Breast epithelium (tissue), 4 donors: ENCODE results near the gene RBP5. TPM values are rescaled to one million over a fixed set of nuclear protein-coding genes. Genes with fewer than 3 reads are reported as not detected.

Source experiments
- DNase-seq, 2 donors: peaks; one replicate each; pipeline ENCODE4 v3.0.0-alpha.2; 2019; ENCODE audit warnings: low spot score in 2 of 2
- H3K27ac ChIP-seq, 2 donors: fragments of 200-600 bp; sonication (generic) in 1 of 2; one replicate each; pipeline ENCODE4 v1.5.1; 2016 to 2019; ENCODE audit warnings: mild to moderate bottlenecking in 1 of 2
- H3K27me3 ChIP-seq, 2 donors: fragments of 200-600 bp; sonication (generic) in 1 of 2; one replicate each; pipeline versions ENCODE4 v1.5.1 to v1.6.0; 2017 to 2019; ENCODE audit warnings: control low read depth in 1 of 2, mild to moderate bottlenecking in 1 of 2
- H3K36me3 ChIP-seq: fragments of 200-600 bp; one replicate; pipeline ENCODE4 v1.5.1; 2019
- H3K4me1 ChIP-seq, 2 donors: fragments of 200-600 bp; sonication (generic); one replicate each; pipeline ENCODE4 v1.5.1; 2016 to 2019; ENCODE audit warnings: control low read depth in 1 of 2
- H3K4me3 ChIP-seq, 3 donors: fragments of 200-600 bp; sonication (generic); 1 replicate in 2 of 3; 2 replicates in 1 of 3; pipeline ENCODE4 v1.5.1; 2016 to 2019; ENCODE audit warnings: mild to moderate bottlenecking in 3 of 3, moderate library complexity in 2 of 3
- H3K9me3 ChIP-seq, 2 donors: fragments of 200-600 bp; sonication (generic) in 1 of 2; one replicate each; pipeline ENCODE4 v1.5.1; 2016 to 2019; ENCODE audit warnings: control low read depth in 1 of 2
- CTCF ChIP-seq, 3 donors: fragments of 450-650 bp; IDR thresholded peaks; one replicate each; pipeline ENCODE4 v1.5.1; 2016 to 2017; ENCODE audit warnings: antibody characterized with exemption in 3 of 3, mild to moderate bottlenecking in 3 of 3, moderate library complexity in 3 of 3
- POLR2A ChIP-seq: fragments of 450-650 bp; IDR thresholded peaks from one replicate; pipeline ENCODE4 v1.6.1; 2016; ENCODE audit warnings: antibody characterized with exemption, mild to moderate bottlenecking, moderate library complexity
- POLR2AphosphoS5 ChIP-seq, 3 donors: sonication (generic); formaldehyde crosslinking; IDR thresholded peaks; one replicate each; pipeline ENCODE4 v1.6.1; 2017; ENCODE audit warnings: antibody characterized with exemption in 3 of 3
- intact Hi-C: fragments of 100-400 bp; cut with DNase I; formaldehyde crosslinking; loops from one replicate; pipeline ENCODE4 v1.15.1; 2023; ENCODE audit warnings: low total_unique reads
- total RNA-seq, 3 donors: library from RNA; depleted of rRNA; stranded (reverse); fragments of >200 nt; gene quantifications; one replicate each; pipeline ENCODE4 v1.1.0, GENCODE V29; 2016

RBP5 gene
- total RNA-seq, 3 donors from 2014 or later = 1.1 to 3.3 (median 2.9) TPM

DNA sequence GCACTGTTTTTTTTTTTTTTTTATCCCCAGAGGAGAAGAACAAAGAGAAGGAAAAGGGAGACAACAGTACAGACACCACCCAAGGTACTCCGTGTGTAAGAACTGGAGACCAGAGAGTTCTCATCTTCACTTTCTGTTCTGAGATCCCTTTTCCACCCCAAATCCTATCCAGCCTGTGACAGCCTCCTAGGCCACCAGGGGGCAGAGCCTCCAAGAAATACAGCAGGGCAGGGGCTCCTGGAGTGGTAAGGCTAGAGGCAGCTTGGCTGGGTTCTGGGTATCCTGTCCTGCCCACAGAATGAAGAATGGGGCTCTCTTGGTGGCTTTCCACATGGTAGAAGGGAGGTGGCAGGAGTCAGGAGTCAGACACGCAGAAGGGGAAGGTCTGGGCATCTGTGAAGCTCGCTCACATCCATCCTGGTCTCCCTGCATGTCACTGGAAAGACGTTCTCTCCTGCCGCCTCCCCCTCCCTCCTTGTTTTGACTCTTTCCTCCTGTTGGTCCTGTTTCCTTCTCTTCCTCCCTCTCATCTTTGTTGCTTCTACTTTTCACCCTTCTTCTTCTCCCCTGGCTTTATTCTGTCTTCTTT is 13.5 kb upstream of the RBP5 start:
- intact Hi-C loops = no loop called here

DNA sequence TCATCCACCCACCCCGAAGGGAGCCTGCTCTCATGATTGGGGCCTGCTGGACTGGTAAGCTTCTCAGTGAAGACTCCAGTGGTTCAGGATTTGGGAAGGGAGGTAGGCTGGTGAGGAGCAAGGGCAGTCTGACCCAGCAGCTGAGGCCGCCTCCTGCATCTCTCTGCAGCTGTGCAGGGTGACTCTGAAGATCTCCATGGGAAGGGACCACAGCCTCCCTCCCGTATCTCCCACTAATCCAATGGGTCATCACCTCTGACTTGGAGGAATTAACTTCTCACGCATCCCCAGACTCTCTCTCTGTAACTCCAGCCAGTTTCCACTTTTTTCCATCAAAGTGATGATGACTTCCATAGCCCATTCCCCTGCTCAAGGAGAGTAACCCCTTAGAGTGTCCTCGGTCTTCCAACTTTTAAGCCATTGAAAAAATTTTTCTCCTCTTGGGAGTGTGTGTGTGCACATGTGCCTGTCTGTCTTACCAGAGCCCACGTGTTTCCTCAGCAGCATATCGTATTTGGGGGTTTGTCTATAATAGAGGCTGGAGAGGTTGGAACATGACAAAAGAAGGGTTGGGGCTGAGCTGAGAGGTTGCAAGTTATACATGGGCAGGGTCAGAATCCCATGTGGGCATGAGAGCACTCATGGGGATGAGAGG is 12.8 kb upstream of the RBP5 start:
- Histone ChIP-seq H3K4me1 (no peaks in the 10 kb centered on the region), H3K9me3 (no peaks in the 10 kb centered on the region), H3K4me3 (no peak overlapping the region), H3K27me3 (no peaks in the 10 kb centered on the region), H3K36me3 (no peaks in the 10 kb centered on the region), H3K27ac (no peak overlapping the region)
- DNase-seq = no peak
- intact Hi-C loops = no loop called here
- TF ChIP-seq POLR2A (no peak), POLR2AphosphoS5 (IDR thresholded peaks at IDR 0.05) (no peak), CTCF (IDR thresholded peaks at IDR 0.05) (no peak)

More for the DNA sequence above, 13.5 kb upstream of the RBP5 start:
- H3K4me1 ChIP-seq = no peaks in the 10 kb centered on the region
- H3K36me3 ChIP-seq = no peaks in the 10 kb centered on the region
- no peak overlapping the region for H3K4me3 ChIP-seq
- DNase-seq = no peak
- peak overlapping the region in 1 of 2 donors; percentile 38 for H3K27ac ChIP-seq
- TF ChIP-seq CTCF (IDR thresholded peaks at IDR 0.05) = peak; percentile 64 to 71 (median 65)
- no peak for TF ChIP-seq POLR2AphosphoS5 (IDR thresholded peaks at IDR 0.05)
- no peaks in the 10 kb centered on the region for H3K9me3 ChIP-seq
- H3K27me3 ChIP-seq = no peaks in the 10 kb centered on the region

GRCh38 chr12:7139200-7139599 is 10.5 kb upstream of the RBP5 start:
- Histone ChIP-seq H3K36me3 (no peaks in the 10 kb centered on the region), H3K9me3 (no peaks in the 10 kb centered on the region), H3K4me3 (no peak overlapping the region), H3K4me1 (no peaks in the 10 kb centered on the region), H3K27ac (no peak overlapping the region), H3K27me3 (no peaks in the 10 kb centered on the region)
- intact Hi-C loops = no loop called here
- TF ChIP-seq POLR2AphosphoS5 (IDR thresholded peaks at IDR 0.05) (no peak), CTCF (IDR thresholded peaks at IDR 0.05) (no peak), POLR2A (no peak)
- no peak for DNase-seq

DNA sequence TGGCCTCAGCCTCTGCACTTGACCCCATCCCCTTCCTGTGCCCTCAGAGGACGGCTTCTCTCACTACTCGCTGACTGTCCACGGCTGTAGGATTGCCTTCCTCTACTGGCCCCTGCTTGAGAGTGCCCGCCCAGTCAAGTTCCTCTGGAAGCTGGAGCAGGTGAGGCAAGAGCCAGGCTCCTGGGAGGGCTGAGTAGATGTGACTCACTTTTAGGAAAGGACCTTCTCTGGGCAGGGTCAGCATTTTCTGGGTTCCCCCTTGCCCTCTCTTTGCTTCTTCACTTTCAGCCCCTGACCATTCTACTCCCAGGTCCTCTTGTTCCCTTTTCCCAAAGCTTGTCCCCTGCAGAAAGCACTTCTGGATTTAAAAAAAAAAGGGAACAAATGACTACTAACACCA is 9.2 kb upstream of the RBP5 start:
- TF ChIP-seq POLR2A = no peak
- no peak for TF ChIP-seq POLR2AphosphoS5 (IDR thresholded peaks at IDR 0.05)
- TF ChIP-seq CTCF (IDR thresholded peaks at IDR 0.05) = no peak

GRCh38 chr12:7136676-7137075 is 8.0 kb upstream of the RBP5 start:
- intact Hi-C loops = no loop called here

More for the DNA sequence above, 9.2 kb upstream of the RBP5 start:
- no peaks in the 10 kb centered on the region for H3K4me1 ChIP-seq
- no peak overlapping the region for H3K4me3 ChIP-seq
- no peak for DNase-seq
- no peaks in the 10 kb centered on the region for H3K27me3 ChIP-seq
- H3K27ac ChIP-seq = no peak overlapping the region
- no peaks in the 10 kb centered on the region for H3K36me3 ChIP-seq
- no peaks in the 10 kb centered on the region for H3K9me3 ChIP-seq
- intact Hi-C loops = no loop called here

More at GRCh38 chr12:7136676-7137075, 8.0 kb upstream of the RBP5 start:
- no peak overlapping the region for H3K4me3 ChIP-seq
- H3K27me3 ChIP-seq = no peaks in the 10 kb centered on the region
- no peak for TF ChIP-seq POLR2AphosphoS5 (IDR thresholded peaks at IDR 0.05)
- no peak for TF ChIP-seq CTCF (IDR thresholded peaks at IDR 0.05)
- no peak for TF ChIP-seq POLR2A
- H3K27ac ChIP-seq = no peak overlapping the region
- no peaks in the 10 kb centered on the region for H3K4me1 ChIP-seq
- H3K36me3 ChIP-seq = no peaks in the 10 kb centered on the region
- H3K9me3 ChIP-seq = no peaks in the 10 kb centered on the region
- no peak for DNase-seq
